HG03432 (cell line): ENCODE data around the gene TRUB2.

Experiments used
- ATAC-seq: cut with Tn5 transposase; IDR thresholded peaks from one replicate; pipeline ENCODE4 v1.9.1; 2021; ENCODE audit warnings: mild to moderate bottlenecking, moderate library complexity; ENCODE audit not compliant: unreplicated experiment

The TRUB2 gene

DNA sequence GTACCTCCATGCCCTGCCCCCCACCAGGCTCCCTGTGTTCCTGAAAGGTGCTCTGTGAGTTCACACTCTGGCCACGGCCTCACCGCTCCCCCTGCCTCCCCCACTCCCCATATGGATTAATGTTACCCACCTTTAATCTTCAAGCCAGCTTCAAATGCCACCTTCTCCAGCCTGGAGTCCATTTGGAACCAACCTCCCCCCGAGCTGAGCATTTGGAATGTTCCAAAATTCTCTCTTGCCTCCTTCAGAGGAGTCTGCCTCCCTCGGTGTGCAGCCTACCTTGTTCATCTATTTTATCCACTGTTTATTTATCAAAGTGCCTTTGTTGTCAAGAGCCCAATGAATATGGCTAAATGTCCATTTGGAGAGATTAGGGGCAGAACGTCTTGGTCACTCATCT, 50.7 kb downstream of the TRUB2 start:
- ATAC-seq = no peak

- ATAC-seq = no peak
Measured at GRCh38 chr9:128271112-128271511, 51.1 kb downstream of the TRUB2 start.

DNA sequence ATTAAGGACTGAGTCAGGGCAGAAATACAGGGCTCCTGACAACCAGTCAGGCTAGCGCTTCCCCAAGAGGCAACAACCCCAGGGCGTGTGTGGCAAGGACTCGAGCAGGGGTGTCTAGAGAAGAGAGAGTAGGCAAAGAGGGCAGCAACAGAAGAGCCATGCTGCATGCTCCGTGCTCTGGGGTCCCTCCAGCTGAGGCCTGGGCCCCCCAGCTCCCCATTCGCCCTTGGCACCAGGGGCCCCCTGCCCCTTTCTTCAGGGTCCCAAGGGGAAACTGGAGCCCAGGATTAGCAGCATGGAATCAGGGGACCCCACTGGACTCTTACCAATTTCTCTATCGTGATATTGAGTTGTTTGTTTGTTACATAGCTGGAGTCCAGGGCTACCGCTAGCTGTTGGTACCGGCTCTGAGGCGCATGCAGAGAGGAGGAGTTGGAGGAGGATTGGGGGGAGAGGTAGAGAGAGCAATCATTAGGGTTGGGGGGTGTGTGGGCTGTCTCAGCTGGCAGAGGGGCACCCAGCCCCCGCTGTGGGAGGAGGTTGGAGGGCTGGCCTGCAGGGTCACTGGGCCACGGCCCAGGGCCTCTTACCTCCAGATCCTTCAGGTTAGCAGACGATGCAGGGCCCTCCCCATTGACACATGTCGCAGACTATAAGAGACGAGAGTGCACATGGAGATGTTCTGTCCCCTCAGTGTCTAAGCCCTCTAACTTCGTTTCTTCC, 55.2 kb downstream of the TRUB2 start:
- ATAC-seq = no peak

- no peak for ATAC-seq
Measured at GRCh38 chr9:128265348-128265847, 56.8 kb downstream of the TRUB2 start.

DNA sequence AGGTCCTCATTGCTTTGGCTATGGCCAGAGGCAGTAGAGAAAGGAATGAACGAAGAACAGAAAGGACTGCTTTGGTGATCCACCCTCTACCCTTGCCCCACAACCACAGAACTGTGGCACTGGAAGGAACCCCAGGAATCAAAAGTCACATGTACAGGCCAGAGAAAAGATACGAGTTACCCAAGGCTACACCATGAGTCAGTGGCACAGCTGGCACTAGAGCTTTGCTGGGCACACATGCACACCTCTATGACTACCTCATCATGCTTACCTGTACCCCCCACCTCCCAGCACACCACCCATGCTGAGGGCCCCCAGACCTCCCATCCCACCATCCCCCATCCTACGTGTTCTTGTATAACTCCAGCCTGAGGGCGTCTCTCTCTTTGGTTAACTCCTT, 59.6 kb downstream of the TRUB2 start:
- ATAC-seq = no peak

GRCh38 chr9:128260340-128260739, 61.9 kb downstream of the TRUB2 start:
- no peak for ATAC-seq

GRCh38 chr9:128259156-128259555, 63.1 kb downstream of the TRUB2 start:
- ATAC-seq = no peak

- no peak for ATAC-seq
Measured at GRCh38 chr9:128258326-128258725, 63.9 kb downstream of the TRUB2 start.

DNA sequence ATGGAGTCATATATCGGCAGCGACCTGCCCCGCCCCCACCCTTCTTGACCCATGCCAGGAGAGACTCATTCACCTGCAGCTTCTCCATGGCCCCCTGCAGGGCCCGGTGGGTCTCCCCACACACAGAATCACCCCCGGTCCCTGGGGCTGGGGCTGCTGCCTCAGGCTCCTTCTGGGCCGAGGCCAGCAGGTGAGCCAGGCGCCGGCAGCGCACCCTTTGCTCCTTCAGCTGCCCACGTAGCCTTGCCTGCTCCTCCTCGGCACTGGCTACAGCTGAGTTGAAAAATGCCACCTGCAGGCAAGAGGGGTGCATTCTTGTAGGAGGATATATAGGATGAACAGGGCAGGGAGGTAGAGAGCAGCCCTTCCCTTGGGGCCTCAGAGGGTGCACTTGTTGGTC, 64.3 kb downstream of the TRUB2 start:
- ATAC-seq = no peak

GRCh38 chr9:128257086-128257825, 65.0 kb downstream of the TRUB2 start:
- no peak for ATAC-seq
